Measurements from ENCODE around the gene FADS1.

The FADS1 gene

DNA sequence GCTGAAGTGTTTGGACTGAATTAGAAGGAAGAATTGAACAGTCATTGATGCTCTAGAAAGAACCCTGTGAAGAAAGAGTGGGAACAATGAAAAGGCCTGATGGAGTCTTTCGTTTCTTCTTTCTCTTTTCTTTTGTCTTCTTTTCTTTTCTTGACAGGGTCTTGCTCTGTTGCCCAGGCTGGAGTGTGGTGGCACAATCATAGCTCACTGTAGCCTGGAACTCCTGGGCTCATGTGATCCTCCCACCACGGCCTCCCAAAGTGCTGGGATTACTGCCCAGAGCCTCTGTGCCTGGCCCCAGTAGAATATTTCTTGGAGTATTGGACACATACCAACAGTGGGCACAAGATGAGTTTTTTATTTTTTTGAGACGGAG is 23.0 kb downstream of the FADS1 start:
- DNase-seq: no peak

DNA sequence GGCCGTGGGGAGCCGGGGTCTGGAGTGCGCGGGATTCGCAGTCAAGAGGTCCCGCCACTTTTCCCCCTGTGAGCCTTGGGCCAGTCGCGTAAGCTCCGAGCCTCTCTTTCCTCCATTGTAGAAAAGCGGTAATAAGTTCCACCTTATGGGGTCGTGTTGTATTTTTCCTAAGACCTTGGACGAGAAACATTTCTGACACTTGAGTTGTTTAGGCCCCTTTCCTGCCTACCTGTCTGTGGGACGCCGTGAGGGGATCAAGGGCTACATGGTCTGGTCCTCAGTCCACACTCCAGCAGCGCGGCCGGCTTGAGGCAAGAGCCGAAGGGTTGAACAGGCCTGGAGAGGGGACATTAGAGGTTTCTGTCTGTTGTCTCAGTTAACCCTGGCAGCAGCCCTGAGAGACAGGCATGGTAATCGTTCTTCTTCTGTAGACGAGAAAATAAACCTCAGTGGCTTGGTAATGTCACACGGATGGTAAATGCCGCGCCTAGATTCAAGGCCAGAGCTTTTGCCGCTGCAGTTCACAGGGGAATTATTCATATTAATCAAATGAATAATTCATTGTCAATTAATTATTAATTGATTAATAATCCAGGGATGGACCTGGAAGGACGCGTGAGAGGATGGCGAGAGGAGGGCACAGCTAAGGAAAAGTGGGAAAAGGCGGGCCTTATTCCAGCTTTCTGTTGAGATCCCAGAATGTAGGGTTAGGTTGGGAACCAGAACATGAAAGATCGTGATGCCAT is 23.5 kb downstream of the FADS1 start:
- no peak for DNase-seq

DNA sequence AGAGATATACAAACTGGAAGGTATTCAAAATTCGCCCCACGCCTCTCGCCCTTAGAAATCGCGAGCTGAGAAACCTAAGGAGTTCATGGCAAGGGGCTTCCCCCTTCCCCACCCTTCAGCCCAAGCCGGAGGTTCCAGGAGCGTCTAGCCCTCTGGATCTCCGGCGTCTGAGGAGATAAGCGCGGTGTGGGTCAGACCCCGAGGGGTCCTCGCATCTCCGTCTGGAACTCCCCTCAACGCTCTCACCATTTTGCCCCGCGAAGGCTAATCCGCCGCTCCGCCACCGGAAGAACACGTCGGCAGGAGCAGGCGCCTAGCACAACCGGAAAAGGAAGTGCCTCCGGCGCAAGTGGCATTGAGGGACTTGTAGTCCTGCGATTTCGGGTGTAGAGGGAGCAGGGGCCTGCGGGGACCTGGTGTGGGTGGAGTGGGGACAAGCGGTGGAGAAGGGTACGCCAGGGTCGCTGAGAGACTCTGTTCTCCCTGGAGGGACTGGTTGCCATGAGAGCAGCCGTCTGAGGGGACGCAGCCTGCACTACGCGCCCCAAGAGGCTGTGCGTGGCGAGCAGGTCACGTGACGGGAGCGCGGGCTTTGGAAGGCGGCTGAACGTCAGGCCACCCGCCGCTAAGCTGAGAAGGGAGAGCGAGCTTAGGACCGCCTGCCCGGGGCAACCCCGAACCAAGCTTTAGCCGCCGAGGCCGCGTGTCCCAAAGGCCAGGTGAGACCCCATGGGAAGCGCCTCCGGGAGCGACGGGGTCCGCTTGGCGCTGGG is 24.3 kb downstream of the FADS1 start, which contains the start of the genes FEN1 and TMEM258:
FEN1 (plus strand) TSS at position 602 of the 773 bp plus-strand sequence. CDS start 2,451 bp downstream, outside the sequence.
TMEM258 (minus strand) TSS at position 290 of the 773 bp plus-strand sequence; CDS start at position 249, 41 bp downstream.
- peak; percentile 94 to 95 for DNase-seq

DNA sequence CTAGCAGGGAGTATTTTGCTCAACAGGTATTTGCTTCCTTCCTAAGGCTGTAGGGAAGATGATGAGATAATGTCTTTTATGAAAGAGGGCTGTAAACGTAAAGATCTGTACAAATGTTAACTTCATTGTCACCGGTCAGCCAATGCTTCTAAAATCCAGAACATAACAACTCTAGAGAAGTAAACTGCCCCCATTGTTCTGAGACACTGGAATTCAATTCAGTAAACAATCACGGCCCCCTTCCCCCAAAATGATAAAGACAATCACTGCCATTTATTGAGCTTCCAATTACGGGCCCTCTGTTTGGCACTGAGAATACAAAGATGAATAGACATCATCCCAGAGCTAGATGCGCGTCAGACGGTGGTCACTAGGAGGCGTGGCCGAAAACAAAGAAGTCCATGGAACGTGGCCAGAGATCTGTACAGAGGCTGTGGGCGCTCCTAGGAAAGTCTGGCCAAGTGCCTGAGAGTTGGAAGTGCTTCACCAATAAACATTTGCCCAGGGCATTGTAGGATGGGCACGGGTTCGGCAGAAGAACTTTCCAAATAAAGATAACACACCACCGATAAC is 25.0 kb downstream of the FADS1 start:
- DNase-seq: peak; percentile 33 to 77

DNA sequence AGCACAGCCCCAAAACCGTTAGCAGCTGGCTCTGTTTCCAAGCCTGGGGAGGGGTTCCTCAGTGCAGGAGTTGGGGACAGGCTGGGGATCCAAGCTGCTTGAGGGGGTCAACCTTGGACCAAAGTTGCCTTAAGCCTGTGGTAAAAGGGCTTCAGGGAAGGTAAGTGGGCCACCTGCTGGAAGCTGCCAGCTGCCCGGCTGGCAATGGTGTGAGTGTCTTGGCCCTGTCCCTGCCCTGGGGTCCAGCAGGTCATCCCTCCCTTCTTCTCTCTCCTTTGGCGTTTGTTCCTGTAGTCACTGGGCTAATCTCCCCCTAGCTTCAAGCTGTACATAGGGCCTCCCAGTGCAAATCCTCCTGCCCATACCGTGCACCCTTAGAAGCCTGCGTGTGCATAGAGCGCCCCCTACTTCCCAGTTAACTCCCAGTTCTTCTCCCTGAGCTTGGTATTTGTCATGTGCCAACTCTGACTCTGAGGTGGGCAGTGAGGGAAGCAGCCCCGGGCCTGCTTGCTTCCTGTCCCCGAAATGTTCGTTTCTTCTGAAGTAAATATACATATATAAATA is 28.8 kb downstream of the FADS1 start:
- DNase-seq: peak in 1 of 2 donors; percentile 61

DNA sequence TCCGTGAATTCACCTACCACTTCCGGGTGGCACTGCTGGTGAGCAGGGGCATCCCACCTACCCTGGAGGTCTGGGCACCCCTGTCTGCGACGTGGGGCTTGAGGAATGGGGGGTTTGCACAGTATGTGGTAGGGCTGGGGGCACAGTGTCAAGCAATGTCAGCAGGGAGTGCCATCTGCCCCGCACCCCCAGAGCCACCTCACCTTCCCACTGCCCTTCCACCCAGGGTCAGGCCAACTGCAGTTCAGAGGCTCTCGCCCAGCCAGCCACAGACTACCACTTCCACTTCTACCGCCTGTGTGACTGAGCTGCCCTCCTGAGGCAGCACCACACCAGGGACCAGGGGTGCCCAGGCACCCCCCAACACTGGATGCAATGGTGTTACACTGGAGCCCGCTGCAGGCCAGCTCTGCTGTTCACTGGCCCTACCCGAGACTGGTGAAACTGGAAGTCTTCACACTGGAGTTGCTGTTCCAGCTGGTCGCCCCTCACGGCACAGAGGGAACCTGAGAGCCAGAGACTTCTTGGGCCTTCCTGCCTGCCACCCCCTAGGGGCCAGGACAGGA is 30.9 kb downstream of the FADS1 start:
- DNase-seq: no peak

DNA sequence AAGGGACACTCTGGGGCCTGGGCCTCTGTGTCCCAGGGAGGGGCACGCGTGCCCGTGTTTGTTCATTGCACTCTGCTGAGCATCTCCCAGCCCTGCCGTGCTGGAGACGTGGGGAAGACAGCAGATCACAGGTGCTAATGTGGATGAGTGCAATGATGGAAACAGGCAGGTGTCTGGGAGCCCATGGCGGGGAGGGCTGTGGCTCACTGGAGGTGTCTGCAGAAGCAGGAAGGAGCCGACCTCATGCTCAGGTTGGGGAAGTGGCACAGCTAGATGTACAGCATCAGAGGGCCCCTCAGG is 32.3 kb downstream of the FADS1 start:
- DNase-seq: no peak

DNA sequence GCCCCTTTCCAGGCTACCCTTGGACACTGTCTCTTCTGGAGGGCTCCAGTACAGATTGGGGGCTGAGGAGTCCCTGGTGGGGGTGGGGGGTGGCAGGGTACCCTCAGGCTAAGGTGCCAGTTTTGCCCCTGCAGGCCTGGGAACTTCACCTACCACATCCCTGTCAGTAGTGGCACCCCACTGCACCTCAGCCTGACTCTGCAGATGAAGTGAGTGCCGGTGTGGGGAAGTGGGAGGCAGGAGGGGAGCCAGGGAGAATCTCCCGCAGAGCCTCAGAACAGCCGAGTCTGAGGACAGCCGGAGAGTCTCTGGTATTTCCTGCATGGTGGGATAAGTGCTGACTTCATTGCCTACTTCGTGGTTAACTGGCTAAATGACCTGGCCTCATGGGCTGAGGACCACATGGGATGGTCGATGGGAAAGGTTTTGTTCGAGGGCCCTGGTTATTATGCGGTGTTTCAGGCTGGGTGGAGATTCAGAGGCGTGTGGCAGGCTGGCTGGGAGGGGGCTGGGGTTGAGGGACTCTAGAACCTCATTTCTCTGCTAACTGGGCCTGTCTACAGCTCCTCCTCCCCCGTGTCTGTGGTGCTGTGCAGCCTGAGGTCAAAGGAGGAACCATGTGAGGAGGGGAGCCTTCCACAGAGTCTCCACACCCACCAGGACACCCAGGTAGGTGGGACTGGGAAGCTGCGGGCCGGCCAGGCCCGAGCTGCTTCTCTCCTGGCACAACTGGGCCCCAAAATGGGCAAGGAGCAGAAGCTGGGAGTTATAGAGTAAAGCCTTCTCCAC is 32.9 kb downstream of the FADS1 start:
- no peak for DNase-seq

DNA sequence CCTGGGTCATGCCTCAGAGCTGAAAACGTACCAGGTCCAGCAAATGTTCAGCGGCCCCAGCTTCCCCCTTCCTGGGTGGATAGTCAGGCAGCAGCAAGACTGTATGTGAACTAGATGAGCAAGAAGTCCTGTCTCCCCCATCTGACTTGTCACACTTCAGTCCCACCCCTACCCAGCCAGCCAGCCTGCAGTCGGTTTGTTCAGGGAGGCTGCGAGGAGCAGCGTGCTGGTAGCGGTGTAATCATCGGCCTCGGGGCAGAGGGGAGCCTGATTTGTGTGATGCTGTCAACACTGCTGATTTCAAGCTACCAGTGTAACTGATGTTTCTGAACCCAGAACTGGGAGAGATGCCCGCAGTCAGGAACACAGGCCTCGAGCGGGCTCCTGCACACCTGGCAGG is 34.0 kb downstream of the FADS1 start:
- no peak for DNase-seq

DNA sequence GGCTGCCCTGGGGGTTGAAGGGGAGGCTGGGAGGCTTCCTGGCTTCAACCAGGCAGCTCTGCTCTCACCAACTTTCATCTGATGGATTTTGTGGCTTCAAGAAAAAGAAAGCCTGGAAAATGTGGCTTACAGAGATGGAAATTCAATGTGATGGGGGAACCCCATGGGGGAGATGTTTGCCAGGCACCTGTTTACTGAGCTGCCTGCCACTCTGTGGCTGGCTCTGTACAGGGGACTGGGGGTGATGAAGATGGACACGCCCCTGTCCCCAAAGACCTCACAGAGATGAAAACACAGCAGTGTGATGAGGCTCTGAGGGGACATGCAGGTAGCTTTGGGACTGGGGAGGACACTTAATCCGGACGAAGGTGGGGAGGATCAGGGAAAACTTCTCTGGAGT is 34.5 kb downstream of the FADS1 start:
- no peak for DNase-seq

DNA sequence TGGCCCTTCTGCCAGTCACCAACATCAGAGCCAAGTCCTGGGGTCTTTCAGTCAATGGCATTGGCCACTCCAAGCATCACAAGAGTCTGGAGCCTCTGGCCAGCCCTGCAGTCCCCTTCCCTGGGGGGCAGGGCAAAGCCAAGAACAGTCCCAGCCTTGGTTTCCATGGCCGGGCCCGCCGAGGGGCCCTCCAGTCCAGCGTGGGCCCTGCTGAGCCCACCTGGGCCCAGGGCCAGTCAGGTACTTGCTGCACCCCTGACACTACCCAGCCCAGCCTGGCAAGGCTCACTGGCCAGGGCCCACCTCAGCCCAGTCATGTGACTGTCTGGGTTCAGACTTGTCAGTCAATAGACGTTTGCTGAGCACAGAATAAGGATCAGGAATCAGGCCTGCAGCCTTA is 35.2 kb downstream of the FADS1 start:
- no peak for DNase-seq

DNA sequence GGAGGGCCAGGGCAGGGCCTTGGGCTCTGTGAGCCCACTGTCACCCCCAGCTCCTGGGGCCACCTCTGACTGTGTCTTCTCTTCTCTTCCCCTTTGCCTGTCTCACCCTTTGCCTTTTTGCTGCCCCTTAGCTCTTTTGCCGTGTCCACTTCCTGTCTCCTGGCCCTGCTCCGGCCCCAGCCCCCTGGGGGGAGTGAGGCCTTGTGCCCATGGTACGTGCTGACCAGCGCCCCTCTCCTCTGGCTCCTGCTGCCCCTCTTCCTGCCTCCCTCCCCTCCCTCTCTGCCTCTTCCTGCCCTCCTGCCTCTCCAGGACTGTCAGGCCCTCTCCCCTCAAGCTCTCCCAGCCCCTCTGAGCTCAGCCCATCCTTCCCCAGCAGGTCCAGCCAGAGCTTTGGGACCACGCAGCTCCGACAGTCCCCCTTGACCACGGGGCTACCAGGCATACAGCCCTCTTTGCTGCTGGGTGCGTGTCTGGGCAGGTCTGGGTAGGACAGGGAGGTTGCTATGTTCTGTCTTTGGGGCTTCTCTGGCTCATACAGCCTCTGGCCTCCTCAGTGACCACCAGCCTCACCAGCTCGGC is 36.1 kb downstream of the FADS1 start:
- no peak for DNase-seq

DNA sequence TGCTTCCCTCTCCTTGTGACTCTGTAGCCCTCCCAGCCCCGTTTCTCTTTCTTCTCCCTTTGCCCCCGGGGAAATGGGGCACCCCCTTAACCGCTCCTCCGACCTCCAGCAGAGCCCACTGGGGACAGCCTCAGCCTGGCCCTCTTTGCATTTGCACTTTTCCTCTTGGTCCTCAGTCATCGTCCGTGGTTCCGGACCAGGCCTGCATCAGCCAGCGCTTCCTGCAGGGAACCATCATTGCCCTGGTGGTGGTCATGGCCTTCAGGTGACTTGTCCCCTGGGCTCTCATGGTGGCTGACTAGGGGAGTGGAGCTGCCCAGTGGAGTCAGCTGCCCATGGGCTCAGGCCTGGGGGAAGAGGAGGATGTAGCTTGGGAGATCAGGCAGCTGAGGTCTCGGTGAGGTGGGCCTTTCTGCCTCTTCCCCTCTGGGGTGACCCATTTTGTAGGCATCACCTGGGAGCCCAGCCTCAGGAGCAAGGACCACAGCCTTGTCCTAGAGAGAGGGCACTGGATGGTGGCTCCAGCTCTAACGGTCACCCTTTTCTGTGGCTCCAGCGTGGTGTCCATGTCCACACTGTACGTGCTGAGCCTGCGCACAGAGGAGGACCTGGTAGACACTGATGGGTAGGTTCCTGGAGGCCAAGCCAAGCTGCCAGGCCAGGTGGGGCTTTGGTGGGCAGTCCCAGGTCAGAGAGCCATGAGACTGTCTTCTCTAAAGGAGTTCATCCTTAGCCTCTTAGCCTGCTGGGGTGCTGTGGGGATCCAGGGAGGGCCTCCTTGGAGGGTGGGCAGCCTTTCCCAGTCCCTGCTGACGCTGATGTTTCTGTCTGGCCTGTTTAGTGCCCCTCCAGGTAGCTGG is 36.9 kb downstream of the FADS1 start:
- no peak for DNase-seq

DNA sequence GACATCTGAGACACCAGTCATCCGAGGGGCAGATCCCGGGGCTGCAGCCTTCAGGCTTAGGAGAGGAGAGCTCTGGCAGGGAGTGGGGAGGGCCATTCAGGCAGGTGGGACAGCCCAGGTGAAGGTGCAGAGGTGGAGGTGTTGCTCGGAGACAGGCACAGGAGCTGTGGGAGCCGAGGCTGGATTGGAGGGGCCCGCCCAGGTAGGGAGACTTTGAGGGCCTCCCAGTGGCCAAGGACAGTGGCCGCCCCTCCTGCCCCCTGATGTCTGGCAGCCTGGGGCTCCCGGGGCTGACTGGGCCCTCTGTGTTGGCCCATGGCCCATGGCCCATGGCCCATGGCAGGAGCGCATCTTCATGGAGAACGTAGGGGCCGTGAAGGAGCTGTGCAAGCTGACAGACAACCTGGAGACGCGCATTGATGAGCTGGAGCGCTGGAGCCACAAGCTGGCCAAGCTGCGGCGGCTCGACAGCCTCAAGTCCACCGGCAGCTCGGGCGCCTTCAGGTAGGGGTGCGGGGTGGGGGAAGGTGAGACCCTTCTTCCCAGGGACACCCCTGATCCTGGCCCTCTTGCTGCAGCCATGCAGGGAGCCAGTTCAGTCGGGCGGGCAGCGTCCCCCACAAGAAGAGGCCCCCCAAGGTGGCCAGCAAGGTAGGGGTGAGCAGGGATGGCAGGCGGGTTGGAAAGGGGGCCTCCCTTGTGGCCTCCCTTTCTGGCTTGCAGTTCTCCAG is 37.7 kb downstream of the FADS1 start:
- no peak for DNase-seq

DNA sequence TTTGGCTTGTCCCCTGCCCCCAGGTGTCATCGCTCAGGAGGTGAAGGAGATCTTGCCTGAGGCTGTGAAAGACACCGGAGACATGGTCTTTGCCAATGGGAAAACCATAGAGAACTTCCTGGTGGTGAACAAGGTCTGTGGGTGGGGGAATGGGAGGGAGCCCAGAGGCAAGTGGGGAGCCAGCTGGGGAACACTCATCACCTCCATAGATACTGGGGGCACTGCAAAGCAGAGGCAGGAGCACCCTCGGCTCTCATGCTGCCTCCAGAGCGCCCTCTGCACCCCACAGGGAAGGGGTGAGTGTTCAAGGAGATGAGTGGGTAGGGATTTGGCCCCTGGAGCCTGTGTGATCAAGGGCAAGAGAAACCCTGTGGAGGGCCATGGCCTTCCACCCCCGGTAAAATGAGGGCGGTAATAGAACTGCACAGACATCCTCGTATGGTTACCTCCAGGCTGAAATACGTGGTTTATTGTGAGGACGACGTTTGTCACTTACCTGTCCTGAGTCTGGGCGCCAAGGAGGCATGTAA is 38.4 kb downstream of the FADS1 start:
- DNase-seq: no peak

DNA sequence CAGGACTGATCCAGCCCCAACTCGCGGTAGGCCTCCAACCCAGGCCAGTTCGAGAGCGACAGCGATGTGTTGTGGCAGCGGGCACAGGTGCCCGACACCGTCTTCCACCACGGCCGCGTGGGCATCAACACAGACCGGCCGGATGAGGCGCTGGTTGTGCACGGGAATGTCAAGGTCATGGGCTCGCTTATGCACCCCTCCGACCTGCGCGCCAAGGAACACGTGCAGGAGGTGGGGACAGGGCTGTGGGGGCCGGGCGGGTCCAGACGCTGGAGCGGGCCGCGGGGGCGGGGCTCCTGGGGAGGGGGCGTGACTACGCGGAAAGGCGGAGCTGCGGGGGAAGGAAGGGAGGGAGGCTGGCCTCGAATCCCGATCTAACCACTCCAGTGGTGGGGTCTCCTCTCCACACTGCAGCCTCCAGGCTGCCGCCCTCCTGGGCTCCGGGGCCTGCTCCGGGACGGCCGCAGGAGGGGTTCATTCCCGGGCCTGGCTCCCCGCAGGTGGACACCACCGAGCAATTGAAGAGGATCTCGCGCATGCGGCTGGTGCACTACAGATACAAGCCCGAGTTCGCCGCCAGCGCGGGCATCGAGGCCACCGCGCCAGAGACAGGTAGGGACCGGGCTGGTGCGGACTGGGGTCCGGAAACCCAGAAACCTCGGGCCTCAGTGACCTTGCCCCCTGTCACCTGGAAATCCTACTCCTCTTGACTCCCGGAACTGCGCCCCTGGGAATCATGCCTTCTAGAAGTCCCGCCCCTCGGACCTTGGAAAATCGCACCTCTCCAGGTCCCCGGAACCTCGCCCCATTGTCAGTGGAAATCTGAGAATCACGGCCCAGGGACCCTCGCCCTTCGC is 39.3 kb downstream of the FADS1 start:
- peak in 1 of 2 donors; percentile 7 for DNase-seq

DNA sequence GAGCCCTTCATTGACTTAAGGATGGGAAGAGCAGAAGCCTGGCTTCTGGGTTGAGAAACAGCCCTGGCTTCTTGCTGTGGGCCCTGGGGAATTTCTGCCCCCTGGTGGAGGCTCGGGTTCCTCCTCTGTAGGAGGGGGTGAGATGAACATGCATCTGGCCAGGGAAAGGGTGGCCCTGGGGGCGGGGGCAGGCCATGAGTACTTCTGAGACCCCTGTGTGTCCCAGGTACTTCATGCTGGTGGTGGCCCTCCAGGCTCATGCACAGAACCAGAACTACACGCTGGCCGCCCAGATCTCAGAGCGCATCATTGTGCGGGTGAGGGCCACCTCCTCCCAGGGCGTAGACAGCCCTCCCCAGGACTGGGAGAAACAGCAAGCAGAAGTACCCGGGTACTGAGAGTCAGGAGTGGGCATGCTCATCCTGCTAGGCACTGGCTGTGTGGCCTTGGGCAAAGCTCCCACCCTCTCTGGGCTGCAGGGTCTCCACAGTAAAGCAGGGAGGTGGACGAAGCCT is 40.2 kb downstream of the FADS1 start:
- peak; percentile 36 to 49 for DNase-seq

DNA sequence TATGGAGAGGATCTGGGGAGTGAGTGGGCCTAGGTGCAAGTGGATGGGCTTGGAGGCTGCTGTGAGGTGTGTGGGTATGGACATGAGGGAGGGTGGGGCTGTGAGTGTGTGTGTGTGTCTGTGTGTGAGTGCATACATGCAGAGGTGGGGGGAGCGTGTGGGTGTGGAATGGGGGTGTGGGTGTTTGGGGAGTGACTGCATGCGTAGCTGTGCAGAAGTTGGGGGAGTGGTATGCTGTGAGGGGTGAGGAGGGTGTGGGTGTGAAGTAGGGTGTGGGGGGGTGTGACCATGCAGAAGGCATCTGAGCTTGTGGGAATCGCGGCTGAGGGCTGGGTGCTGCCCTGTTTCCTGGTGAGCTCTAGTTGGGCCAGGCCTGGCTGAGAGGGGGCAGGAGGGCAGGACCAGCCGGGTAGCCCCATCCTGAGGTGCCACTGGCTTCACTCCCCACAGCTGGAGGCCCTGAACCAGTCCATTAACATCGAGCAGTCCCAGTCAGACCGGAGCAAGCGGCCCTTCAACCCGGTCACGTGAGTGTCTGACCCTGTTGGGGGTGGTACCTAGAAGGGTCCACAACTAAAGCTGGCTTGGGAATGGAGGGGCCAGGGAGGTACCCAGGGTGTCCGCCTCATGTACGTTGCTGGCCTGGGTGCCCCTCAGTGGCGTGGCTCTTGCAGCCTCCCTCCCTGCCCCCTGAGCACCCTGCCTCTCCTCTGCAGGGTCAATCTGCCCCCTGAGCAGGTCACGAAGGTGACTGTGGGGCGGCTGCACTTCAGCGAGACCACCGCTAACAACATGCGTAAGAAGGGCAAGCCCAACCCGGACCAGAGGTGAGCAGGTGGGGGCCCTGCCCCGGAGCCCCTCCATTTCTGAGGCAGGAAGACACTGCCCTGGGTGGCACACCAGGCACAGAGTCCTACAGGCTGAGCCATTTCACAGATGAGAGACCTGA is 40.9 kb downstream of the FADS1 start:
- no peak for DNase-seq
